Type B pancreatic cell (in vitro differentiated cells): ENCODE results near the gene ATL1. TPM values are rescaled to one million over a fixed set of nuclear protein-coding genes. Genes with fewer than 3 reads are reported as not detected.

Experiments used
- DNase-seq: peaks from one replicate; pipeline ENCODE4 v3.0.0; 2021; ENCODE audit warnings: mixed read lengths; ENCODE audit not compliant: unreplicated experiment; ENCODE audit errors: extremely low spot score
- H3K27ac Mint-ChIP-seq: 2 replicates; pipeline ENCODE4 v1.8.0; 2021; ENCODE audit warnings: mild to moderate bottlenecking, mixed read lengths
- H3K27me3 Mint-ChIP-seq: 2 replicates; pipeline ENCODE4 v1.8.0; 2021; ENCODE audit warnings: mixed read lengths
- H3K36me3 Mint-ChIP-seq: 2 replicates; pipeline ENCODE4 v1.8.0; 2021; ENCODE audit warnings: mixed read lengths
- H3K4me1 Mint-ChIP-seq: one replicate; pipeline ENCODE4 v1.8.0; 2021; ENCODE audit warnings: mixed read lengths; ENCODE audit not compliant: unreplicated experiment
- H3K4me3 Mint-ChIP-seq: 2 replicates; pipeline ENCODE4 v1.8.0; 2021; ENCODE audit warnings: mild to moderate bottlenecking, mixed read lengths
- H3K9me3 Mint-ChIP-seq: 2 replicates; pipeline ENCODE4 v1.8.0; 2021; ENCODE audit warnings: mixed read lengths
- CTCF ChIP-seq: fragments of 200-600 bp; sonication (generic); conservative IDR thresholded peaks from 2 replicates; pipeline ENCODE4 v1.5.0; 2021; ENCODE audit warnings: antibody characterized with exemption, mild to moderate bottlenecking
- long read RNA-seq: library from polyadenylated mRNA; unstranded; transcript quantifications from one replicate; pipeline ENCODE4 v2.0.0, GENCODE V29; 2020
- total RNA-seq: library from RNA; stranded (reverse); gene quantifications from 2 replicates; pipeline ENCODE4 v1.2.1, GENCODE V29; 2021; ENCODE audit warnings: low replicate concordance

ATL1 gene
- total RNA-seq: 5.7 and 7.3 TPM in 2 replicates
- long read RNA-seq, partial matches to known transcripts: 49 of 60 reads
- long read RNA-seq, other reads (novel, unspliced or antisense): 9 of 60 reads

- peaks cover 13% of the 10 kb centered on the region for H3K27me3 Mint-ChIP-seq
- H3K27ac Mint-ChIP-seq: peak within 1 kb of the TSS; percentile 94
Observed at GRCh38 chr14:50559990-50560930, at the start of gene ATL1. Gene ATL1 (plus strand): TSS chr14:50560145. CDS start chr14:50560266, 121 bp downstream.

DNA sequence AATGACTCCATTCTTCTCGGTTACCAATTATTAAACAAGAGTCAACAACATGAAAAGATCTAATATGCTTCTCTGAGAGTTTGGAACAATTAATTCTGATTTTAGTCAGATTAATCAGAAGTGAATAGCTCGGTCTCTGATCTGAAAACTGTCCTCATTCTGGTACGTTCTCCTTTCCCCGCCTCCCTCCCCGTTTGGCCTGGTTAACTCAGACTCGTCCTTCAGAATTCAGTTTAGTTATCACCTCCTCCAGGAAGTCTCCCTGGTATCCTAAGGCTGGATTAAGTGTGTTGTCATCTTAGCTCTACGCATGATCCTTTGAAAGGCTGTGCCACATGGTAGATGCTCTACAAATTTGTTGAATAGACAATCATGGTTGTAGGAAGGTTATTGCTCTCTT, 49.8 kb upstream of the ATL1 start:
- H3K4me1 Mint-ChIP-seq: peaks cover 8% of the 10 kb centered on the region
- H3K27ac Mint-ChIP-seq: no peak overlapping the region

More at GRCh38 chr14:50559990-50560930, at the start of gene ATL1:
- Mint-ChIP-seq H3K36me3 (no peaks in the 10 kb centered on the region), H3K4me3 (peak within 1 kb of the TSS; percentile 94), H3K9me3 (no peaks in the 10 kb centered on the region), H3K4me1 (peaks cover 13% of the 10 kb centered on the region)
- TF ChIP-seq CTCF: peak; percentile 37
- peak; percentile 81 for DNase-seq

DNA sequence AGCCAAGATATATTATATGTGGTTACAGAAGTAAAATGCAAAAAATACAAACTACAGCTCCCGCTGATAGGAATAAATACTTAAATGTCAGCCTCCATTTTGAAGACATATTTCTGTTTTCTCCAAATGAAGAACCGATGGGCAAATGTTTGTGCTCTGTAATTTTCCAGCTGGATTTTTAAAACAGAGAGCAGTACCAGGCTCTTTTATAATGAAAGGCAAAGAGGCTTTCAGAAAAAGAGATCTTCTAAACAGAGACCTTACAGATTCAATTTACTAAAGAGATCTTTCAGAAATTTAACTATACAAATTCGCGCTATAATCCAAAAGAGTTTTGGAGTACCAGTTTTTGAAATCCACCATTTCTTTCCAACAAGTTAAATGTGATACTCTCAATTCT, 47.5 kb upstream of the ATL1 start:
- peaks cover 16% of the 10 kb centered on the region for H3K36me3 Mint-ChIP-seq
- H3K4me1 Mint-ChIP-seq: peaks cover 8% of the 10 kb centered on the region
- no peaks in the 10 kb centered on the region for H3K9me3 Mint-ChIP-seq
- no peak for DNase-seq
- H3K4me3 Mint-ChIP-seq: no peak overlapping the region
- no peak for TF ChIP-seq CTCF
- no peaks in the 10 kb centered on the region for H3K27me3 Mint-ChIP-seq
- no peak overlapping the region for H3K27ac Mint-ChIP-seq

More for the DNA sequence above, 49.8 kb upstream of the ATL1 start:
- no peaks in the 10 kb centered on the region for H3K27me3 Mint-ChIP-seq
- H3K4me3 Mint-ChIP-seq: no peak overlapping the region
- peaks cover 16% of the 10 kb centered on the region for H3K36me3 Mint-ChIP-seq
- no peaks in the 10 kb centered on the region for H3K9me3 Mint-ChIP-seq
- no peak for DNase-seq
- TF ChIP-seq CTCF: no peak

DNA sequence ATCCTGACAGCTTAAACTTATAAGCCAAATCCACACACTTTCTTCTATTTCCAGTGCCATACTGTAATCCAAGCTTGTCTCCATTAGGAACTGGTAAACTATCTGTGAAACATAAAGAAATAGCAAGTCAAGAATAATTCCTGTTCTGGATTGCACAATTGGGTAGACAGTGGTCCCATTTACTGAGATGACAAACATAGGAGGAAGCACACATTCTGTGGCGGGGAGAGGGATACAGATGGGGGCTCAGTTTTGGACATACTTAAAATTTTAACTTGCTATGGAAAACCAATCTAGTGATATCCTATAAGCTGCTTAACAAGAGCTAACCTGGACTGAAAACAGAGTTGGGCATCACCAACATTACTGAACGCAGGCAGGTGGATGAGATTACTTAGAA, 43.9 kb upstream of the ATL1 start:
- no peak for DNase-seq
- Mint-ChIP-seq H3K4me3 (no peak overlapping the region), H3K36me3 (peaks cover 4% of the 10 kb centered on the region), H3K4me1 (peaks cover 6% of the 10 kb centered on the region), H3K9me3 (no peaks in the 10 kb centered on the region), H3K27me3 (no peaks in the 10 kb centered on the region), H3K27ac (no peak overlapping the region)
- no peak for TF ChIP-seq CTCF

DNA sequence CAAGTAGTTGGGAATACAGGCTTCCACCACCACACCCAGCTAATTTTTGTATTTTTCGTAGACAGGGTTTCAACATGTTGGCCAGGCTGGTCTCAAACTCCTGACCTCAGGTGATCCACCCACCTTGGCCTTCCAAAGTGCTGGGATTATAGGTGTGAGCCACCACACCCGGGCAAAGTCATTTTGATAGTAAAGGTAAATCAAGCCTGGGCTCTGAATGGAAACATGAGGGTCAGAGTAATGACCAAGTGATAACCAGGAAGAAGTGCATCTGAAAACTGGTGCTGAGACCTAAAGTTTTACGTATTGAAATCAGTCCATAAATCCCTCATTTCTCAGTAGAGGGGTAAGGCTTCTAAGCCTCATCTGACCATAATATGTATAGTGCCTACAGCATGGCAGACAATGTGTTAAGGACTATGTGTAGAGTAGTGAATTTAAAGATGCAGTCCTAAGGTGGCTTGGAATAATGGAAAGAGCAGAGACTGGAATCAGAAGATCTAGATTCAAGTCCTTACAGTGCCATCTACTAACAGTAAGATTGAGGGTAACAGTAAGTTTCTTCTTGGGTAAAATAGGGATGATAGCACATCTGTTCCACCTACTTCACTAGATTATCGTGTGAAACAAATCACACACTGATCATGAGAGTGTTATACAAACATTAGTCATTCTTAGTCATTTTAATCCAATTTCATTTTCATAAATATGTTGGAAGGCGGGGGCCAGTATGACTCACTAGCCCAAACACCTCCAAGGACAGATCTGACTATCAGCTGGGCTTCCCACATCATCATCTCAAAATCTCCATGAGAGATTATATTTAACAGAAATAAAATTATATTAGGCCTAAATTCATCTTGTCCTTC, 38.8 kb upstream of the ATL1 start:
- Mint-ChIP-seq H3K4me1 (peaks cover 43% of the 10 kb centered on the region), H3K27ac (peak overlapping the region; percentile 22), H3K9me3 (peaks cover 4% of the 10 kb centered on the region), H3K36me3 (peaks cover 28% of the 10 kb centered on the region), H3K4me3 (no peak overlapping the region), H3K27me3 (no peaks in the 10 kb centered on the region)
- no peak for TF ChIP-seq CTCF
- no peak for DNase-seq
